HL-60 (cell line): ENCODE measurements around the gene IL10RA.

Experiments
- CTCF ChIP-seq: IDR thresholded peaks from one replicate; pipeline ENCODE4 v1.5.1; 2011; ENCODE audit warnings: low read length, control low read depth, inconsistent platforms; ENCODE audit not compliant: insufficient read depth
- GABPA ChIP-seq: IDR thresholded peaks from 2 replicates; pipeline ENCODE4 v1.6.1; 2012; ENCODE audit warnings: low read depth
- REST ChIP-seq: IDR thresholded peaks from 2 replicates; pipeline ENCODE4 v1.6.1; 2012; ENCODE audit warnings: low read depth; ENCODE audit not compliant: insufficient replicate concordance

GRCh38 chr11:118028626-118029025 lies 42.4 kb downstream of the IL10RA start:
- TF ChIP-seq CTCF (no peak), GABPA (no peak), REST (no peak)
